GM18873 (cell line): Measurements from ENCODE around the gene CLEC12A.
"Not testable (repeated sequence)": the region's sequence is repeated elsewhere in the genome, so short reads cannot be mapped to it uniquely, and the experiment has no call there.

Experiments used
- ATAC-seq: cut with Tn5 transposase; IDR thresholded peaks from one replicate; pipeline ENCODE4 v1.9.1; 2021; ENCODE audit warnings: mild to moderate bottlenecking, moderate library complexity, moderate number of reproducible peaks; ENCODE audit not compliant: unreplicated experiment, low FRiP score

The CLEC12A gene

DNA sequence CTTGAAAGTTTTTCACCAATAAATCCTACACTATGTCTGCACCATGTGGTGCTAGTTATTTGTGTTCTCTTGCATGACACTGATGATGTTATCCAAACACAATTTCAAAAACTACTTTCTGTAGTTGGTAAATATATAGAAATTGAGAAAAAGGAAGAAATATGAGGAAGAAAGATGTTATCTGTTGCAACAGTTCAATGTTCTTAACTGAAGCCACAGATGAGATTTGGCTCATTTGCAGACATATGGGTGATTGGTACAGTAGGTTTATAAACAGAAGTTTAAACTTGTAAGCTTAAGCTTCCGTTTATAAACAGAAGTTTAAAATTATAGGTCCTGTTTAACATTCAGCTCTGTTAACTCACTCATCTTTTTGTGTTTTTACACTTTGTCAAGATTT lies at the start of gene CLEC12A:
Gene CLEC12A, plus strand, starts transcription at position 229 of the 400 bp plus-strand sequence. CDS start 188 bp downstream, outside the sequence.
- ATAC-seq: no peak

DNA sequence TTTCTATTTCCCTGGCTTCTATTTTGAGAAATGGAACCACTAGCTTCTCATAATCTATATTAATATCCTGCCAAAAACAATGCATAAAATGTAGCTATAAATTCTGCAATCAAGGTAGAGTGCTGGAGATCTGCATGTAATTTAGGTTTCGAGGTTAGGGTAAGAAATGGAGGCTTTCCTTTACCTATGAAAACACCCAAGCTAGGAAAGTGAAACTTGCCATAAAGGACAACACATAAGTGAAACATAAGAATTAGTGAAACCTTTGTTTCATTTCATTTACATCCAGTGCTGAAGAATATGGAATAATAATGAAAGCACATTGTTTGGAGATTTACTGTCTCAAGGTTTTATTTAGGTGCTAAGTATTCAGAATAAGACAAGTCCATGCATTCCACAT lies 48.8 kb upstream of the CLEC12A start:
- ATAC-seq: no peak

GRCh38 chr12:9925705-9926393 lies 45.4 kb upstream of the CLEC12A start:
- ATAC-seq: no peak

DNA sequence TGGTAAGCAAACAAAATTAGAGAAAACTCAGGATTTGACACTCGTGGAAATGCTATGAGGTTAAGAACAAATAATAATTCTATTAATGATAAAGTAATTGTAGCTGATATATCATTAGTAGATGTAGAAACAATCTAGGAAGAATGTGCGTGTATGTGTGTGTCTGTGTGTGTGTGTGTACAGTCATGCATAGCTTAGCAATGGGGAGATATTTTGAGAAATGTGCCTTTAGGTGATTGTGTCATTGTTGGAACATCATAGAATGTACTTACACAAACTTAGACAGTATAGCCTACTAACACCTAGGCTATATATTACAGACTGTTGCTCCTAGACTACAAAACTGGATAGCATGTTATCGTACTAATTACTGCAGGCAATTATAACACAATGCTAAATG lies 44.3 kb upstream of the CLEC12A start:
- ATAC-seq: no peak

DNA sequence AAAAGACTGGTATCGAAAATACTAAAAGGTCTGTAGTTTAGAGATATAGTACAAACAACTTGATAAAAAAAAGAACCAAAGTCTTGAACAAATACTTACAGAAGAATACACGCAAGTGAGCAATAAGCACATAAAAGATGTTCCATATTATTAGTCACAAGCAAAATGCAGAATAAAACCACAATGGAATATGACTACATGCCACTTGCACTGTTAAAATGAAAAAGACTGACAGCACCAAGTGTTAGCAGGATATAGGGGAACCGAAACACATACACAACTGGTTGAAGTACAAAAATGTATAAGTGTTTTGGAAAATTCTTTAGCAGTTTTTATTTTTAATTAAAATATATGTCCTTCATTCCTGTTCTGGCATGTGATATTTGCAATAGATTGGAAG lies 42.6 kb upstream of the CLEC12A start:
- ATAC-seq: no peak

DNA sequence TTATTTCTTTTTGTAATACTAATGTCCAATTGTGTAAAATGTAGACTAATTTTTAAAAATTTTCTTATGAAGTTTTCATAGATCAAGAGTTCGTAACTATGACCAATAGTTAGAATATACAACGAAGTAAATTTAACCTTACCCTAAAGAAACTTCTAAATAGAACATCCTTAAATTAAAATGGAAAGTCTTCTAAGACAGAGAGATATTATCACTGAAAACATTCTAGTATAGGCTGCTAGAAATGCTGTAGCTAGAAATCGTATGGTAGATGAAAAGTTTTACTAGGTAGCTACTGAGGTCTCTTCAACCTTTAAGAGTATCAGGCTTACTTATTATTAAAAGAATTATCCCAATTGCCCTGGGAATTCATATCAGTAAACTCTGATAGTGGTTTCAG lies 40.0 kb upstream of the CLEC12A start:
- ATAC-seq: no peak

GRCh38 chr12:9932270-9932669 lies 38.9 kb upstream of the CLEC12A start, which contains the start of gene CLEC2A:
CLEC2A (minus strand) TSS chr12:9932370; CDS start chr12:9932329, 41 bp downstream.
- no peak for ATAC-seq

DNA sequence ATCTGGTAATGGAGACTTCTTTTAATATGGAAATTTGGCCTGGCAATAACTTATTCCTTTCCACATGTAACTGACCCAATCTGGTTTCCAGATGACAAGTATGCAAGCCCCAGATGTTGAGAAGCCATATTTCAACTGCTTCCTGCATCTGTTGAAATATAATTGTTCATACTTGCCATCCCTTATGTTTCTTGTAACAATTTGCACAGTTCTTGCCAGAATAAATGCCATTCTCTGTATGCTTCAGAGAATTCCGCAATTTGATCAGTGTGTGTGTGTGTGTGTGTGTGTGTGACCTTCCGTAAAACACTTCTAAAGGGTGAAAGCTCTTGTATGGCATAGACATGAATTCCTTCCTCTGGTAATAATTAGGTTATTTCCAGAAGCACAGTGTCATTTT lies 37.3 kb upstream of the CLEC12A start:
- no peak for ATAC-seq

DNA sequence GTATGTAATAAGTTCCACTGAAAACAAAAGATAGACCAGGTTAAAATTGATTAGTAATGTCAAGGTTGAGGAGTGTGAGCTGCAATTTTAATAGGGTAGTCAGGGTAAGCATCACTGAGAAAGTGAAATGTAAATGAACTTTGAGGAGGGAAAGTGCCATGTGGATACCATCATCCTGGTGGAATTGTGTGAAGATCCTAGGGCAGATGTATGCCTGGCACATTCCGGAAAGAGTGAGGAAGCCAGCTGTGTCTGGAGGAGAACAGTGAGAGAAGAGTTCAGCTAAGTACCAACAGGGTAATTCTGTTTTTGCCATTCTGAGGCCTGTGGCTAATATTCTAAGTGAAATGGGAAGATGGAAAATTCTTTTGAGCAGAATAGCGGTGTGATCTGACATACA lies 36.2 kb upstream of the CLEC12A start:
- ATAC-seq: no peak

DNA sequence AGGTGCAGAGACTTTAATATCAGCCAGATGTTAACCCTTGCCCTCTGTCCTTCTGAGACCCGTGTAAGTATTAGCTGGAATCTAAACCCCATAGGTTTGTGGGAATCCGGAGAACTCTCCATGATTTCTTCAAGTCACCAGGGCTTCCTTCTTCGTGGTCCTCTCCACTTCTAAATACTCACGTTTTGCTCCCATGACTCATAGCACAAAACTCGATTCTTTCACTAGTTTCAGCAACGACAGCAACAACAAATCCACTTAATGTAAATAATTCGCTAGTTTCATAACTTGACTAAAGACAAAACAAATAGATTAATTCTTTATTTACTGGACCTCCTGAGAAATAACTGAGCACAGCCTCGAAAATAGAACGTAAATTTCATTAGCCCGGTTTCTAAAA lies 34.6 kb upstream of the CLEC12A start:
- no peak for ATAC-seq

GRCh38 chr12:9940375-9940774 lies 30.8 kb upstream of the CLEC12A start:
- ATAC-seq: no peak

DNA sequence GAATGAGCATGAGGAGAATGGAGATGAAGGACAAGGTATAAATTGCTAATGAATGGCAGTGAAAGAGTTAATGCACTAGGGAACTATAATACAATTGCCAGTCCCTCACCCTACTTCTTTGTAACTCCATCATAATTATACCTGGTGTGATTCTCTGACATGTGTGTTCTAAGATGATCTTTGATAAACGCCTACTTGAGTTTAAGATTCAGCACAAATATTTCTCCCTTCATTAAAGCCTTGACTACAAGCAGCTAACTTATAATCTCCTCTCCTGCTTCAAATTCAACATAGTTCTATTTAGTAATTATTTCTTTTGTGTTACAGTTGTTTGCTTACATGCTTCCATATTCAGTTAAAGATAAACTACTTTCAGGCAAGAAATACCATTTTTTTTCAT lies 29.4 kb upstream of the CLEC12A start:
- ATAC-seq: no peak

DNA sequence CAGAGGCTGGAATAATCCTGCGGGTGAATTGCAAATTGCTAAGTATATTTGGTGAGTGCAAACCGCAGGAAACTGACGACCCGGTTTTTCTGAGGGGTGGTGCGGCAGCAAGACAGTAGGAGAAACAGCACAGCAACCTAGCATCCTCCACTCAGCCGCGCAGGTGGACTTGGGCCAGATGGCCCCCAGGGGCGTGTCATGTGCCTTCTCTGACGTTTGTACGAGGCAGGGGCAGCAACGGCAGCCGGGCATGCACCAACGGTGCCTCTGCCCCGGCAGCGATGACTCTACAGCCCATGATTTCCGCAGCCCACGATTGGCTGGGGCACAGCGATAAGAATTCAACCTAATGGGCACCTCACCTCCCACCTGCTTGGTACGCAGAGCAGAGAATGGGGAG lies 28.0 kb upstream of the CLEC12A start:
- ATAC-seq: no peak

DNA sequence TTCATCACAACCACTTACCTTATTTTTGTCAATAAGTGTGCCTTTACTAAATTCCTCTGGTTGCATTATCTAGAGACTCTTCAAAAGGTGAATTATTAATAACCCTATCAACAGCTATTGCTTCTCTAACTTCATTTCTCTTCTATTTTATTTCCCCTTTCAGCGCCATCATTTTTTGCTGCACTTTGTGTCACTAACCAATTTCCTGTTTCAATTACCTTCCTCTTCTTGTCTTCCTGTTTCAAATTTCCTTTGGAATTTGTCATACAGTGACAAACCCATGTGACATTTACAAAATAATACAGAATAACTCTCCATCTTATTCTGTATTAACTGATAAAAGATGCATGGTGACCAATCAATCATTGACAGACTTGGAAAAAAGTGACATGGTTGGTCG lies 26.8 kb upstream of the CLEC12A start:
- ATAC-seq: no peak

DNA sequence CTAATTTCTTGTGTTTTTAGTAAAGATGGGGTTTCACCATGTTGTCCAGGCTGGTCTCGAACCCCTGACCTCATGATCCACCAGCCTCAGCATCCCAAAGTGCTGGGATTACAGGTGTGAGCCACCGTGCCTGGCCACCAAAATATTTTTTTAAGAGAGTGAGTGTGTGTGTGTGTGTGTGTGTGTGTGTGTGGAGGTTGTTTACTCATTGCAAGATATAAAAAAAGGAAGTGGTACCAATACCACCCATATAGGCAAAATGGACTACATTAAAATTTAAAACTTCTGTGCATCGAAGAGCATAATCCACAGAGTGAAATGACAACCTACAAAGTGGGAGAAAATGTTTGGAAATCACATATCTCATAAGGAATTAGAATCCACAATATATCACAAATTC lies 23.5 kb upstream of the CLEC12A start:
- no peak for ATAC-seq

DNA sequence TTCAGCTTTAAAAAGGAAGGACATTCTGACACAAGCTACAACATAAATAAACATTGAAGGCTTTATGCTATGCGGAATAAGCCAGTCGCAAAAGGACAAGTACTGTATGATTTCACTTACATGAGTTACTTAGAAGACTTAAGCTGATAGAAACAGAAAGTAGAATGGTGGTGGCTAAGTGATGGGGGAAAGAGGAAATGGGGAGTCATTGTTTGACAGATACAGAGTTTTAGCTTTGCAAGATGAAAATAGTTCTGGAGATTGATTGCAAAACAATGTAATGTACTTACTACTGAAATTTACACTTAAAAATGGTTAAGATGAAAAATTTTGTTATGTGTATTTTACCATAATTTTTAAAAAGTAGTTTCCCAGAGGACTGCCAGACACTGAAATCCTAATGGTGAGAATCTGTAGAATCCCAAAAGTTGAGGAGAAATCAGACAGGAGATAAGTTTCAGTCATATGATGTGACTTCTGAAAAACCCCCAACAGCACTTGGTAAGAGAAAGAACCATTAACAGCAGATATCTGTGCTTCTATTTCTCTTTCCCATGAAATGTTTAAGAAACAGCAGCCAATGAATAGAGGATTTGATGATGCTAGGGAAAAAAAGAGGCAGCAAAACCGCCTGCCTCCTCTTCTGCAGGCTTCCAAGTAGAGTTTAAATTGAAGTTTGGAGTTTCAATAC lies 22.5 kb upstream of the CLEC12A start:
- ATAC-seq: peak; percentile 94

GRCh38 chr12:9951026-9951675 lies 20.1 kb upstream of the CLEC12A start:
- no peak for ATAC-seq

GRCh38 chr12:9952954-9953729 lies 18.1 kb upstream of the CLEC12A start:
- not testable (repeated sequence) for ATAC-seq

- ATAC-seq: no peak
Observed at GRCh38 chr12:9957834-9958233, 13.4 kb upstream of the CLEC12A start.

- no peak for ATAC-seq
Observed at GRCh38 chr12:9960590-9960989, 10.6 kb upstream of the CLEC12A start.

DNA sequence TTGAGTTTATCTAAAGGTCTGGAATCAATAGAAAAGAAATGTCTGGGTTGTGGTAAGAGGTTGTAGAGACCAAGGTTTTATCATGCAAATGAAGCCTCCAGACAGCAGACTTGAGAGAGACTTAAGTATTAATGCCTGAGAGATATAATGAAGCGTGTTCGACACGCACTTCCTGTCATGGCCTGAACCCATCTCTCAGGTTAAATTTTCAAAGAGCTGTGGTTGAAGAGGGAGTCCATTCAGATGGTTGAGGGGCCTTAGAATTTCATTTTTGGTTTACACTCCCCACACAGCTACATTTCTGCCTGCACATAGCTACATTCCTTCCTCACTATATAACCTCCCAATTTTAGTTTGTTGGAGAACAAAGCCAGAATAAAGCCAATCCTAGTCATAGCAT lies 10.1 kb upstream of the CLEC12A start:
- ATAC-seq: no peak
